HK-2 (cell line): ENCODE data around the gene PRRC2B.
A peak's percentile ranks its signal among the peaks of the same experiment; 100 is the strongest.
"Not testable (repeated sequence)": the region's sequence is repeated elsewhere in the genome, so short reads cannot be mapped to it uniquely, and the experiment has no call there.

Experiments used
- DNase-seq: peaks from one replicate; pipeline ENCODE4 v3.0.0-alpha.2; 2018; ENCODE audit not compliant: unreplicated experiment

Gene PRRC2B

GRCh38 chr9:131386281-131386680, 7.6 kb upstream of the PRRC2B start:
- no peak for DNase-seq

GRCh38 chr9:131387394-131387793, 6.5 kb upstream of the PRRC2B start:
- no peak for DNase-seq

GRCh38 chr9:131391020-131391419, 2.9 kb upstream of the PRRC2B start:
- DNase-seq = no peak

- DNase-seq = no peak
Observed at GRCh38 chr9:131391504-131391903, 2.4 kb upstream of the PRRC2B start.

- peak; percentile 38 for DNase-seq
Observed at GRCh38 chr9:131394464-131395156, 724 bp downstream of the PRRC2B start.

DNA sequence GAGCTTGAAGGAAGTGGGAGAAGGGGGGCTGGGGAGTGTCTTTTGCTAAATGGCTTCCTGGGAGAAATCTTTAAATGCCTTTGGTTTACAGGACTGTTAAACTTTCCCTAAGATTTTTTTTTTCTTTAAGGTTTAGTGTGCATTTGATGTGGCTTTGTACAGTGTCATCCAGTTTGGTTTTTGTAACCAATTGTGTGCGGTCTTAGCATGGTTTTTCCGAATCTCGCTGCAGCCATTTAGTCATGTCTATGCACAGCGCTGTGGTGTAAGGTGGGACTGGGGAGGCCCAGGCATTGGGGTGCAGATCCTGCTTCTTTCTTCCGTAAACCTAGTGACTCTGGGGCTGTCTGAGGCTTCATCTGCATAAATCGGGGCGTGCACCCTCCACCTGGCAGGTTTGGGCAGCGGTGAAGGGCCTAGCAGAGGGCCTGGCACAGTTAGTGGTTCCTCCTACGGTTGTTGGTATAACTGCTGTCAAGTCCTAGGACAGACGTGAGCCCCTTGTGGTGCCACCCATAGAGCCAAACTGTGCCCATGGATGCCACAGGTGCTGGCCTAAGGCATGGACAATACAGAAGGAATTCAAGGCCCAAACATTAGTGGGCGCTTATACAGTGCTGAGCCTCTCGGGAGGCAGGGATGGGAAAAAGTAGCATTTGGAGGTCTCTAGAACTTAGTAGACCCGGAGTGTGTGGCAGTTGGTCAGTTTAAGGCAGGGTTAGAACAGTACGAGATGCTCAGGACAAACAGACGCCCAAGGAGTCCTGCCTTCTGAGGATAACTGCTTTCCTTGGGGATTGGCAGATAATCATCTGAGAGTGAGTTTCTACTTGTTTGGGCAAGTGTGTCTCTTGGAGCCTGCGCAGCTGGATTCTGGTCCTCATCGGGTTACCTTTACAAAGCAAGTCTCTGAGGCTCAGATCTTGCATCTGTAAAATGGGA, 1.5 kb downstream of the PRRC2B start:
- DNase-seq = no peak

DNA sequence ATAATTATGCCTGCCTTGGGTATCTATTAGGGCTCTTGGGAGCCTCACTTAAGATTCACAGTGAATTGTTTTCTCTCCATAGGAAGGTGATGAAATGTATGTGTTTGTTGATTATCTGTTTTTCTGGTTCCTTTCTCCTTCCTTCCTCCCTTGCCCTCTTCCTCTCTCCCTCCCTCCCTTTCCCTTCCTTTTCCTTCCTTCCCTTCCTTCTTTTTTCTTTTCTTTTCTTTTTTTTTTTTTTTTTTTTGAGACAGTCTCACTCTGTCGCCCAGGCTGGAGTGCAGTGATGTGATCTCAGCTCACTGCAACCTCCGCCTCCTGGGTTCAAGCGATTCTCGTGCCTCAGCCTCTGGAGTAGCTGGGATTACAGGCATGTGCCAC, 2.2 kb downstream of the PRRC2B start:
- DNase-seq = not testable (repeated sequence)

GRCh38 chr9:131396626-131397025, 2.7 kb downstream of the PRRC2B start:
- no peak for DNase-seq

DNA sequence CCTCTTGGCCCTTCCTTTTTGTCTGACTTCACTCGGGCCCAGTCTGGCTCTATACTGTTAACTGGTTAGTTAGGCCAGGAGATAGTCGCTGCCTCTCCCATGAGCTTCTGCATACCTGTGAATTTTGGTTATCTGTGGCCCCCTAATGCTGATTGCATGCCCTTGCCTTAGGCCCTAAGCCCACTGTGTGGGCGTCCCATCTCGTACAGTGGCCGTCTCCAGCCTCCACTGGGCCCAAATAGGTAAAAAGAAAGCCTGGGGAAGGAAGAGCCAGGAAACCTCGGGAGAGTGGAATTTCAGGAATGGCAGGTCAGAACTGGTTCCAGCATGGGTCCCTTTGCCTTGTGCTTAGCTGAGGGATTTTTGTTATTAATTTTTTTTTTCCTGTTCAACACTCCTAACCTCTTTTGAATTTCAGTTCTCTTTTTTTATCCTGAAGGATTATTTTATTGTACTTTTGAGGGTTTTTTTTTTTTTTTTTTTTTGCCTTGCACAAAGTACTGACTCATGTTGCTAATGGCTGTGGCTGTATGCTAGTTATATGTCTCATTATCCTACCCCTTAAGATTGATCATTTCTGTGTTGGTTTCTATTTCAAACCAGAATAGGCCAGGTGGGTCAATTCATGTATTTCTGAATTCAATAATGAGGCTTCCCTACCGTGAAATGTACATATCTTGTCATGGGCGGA, 3.4 kb downstream of the PRRC2B start:
- DNase-seq = no peak

GRCh38 chr9:131398204-131398603, 4.3 kb downstream of the PRRC2B start:
- no peak for DNase-seq

- no peak for DNase-seq
Observed at GRCh38 chr9:131399972-131400371, 6.1 kb downstream of the PRRC2B start.

GRCh38 chr9:131400627-131401026, 6.7 kb downstream of the PRRC2B start:
- DNase-seq = no peak

DNA sequence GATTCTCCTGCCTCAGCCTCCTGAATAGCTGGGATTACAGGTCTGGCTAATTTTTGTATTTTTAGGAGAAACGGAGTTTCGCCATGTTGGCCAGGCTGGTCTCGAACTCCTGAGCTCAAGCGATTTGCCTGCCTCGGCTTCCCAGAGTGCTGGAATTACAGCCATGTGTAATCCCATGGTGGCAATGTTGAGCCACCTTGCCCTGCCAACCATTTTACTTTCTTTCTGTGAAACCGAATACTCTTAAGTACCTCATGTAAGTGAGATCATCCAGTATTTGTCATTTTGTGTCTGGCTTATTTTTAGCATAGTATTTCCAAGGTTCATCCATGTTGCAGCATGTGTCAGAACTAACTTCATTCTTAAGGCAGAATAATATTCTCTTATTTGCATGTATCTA, 8.2 kb downstream of the PRRC2B start:
- DNase-seq = no peak

- peak; percentile 69 for DNase-seq
Observed at GRCh38 chr9:131402738-131403492, 9.0 kb downstream of the PRRC2B start.

GRCh38 chr9:131403493-131403773, 9.5 kb downstream of the PRRC2B start:
- DNase-seq = no peak

DNA sequence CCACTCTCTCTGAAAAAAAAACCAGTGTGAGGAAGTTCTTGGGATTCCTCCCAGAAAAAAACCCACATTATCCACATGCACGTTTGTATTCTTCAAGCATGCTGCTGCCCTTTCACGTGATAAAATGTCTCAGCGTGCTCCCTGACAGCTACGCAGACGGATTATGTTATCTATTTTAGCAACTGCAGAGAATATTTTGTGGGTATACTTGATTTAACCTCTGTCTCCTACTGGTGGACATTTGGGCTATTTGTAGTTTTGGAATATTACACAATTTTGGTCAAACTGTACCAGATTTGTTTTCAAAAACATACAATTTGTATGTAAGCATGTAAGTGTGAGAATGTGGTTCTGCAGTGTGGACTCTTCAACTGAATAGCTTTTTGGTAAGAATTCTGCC, 10.7 kb downstream of the PRRC2B start:
- no peak for DNase-seq

GRCh38 chr9:131404987-131405386, 11.1 kb downstream of the PRRC2B start:
- DNase-seq = no peak

- DNase-seq = no peak
Observed at GRCh38 chr9:131405428-131405827, 11.5 kb downstream of the PRRC2B start.

GRCh38 chr9:131405858-131406537, 12.1 kb downstream of the PRRC2B start:
- no peak for DNase-seq

- DNase-seq = no peak
Observed at GRCh38 chr9:131406563-131407436, 12.9 kb downstream of the PRRC2B start.
